HG02571 (cell line): ENCODE results near the gene C6orf136.
"Not testable (repeated sequence)": the region's sequence is repeated elsewhere in the genome, so short reads cannot be mapped to it uniquely, and the experiment has no call there.

Experiments
- ATAC-seq: cut with Tn5 transposase; IDR thresholded peaks from one replicate; pipeline ENCODE4 v1.9.1; 2021; ENCODE audit warnings: mild to moderate bottlenecking, moderate library complexity; ENCODE audit not compliant: unreplicated experiment

Gene C6orf136

GRCh38 chr6:30657454-30657853 lies 10.5 kb downstream of the C6orf136 start:
- no peak for ATAC-seq

- ATAC-seq = not testable (repeated sequence)
Measured at GRCh38 chr6:30657922-30658321, 11.0 kb downstream of the C6orf136 start.

- no peak for ATAC-seq
Measured at GRCh38 chr6:30664994-30665767, 18.2 kb downstream of the C6orf136 start.

- not testable (repeated sequence) for ATAC-seq
Measured at GRCh38 chr6:30666300-30666699, 19.4 kb downstream of the C6orf136 start.

GRCh38 chr6:30670760-30671527 lies 24.0 kb downstream of the C6orf136 start:
- no peak for ATAC-seq

GRCh38 chr6:30672445-30673253 lies 25.7 kb downstream of the C6orf136 start, which contains the start of gene DHX16:
DHX16 (minus strand) TSS chr6:30673006; CDS start chr6:30672841, 165 bp downstream.
- ATAC-seq = peak; percentile 57

- no peak for ATAC-seq
Measured at GRCh38 chr6:30676660-30677285, 29.8 kb downstream of the C6orf136 start.

- no peak for ATAC-seq
Measured at GRCh38 chr6:30678964-30679726, 32.2 kb downstream of the C6orf136 start.

GRCh38 chr6:30679765-30680535 lies 33.0 kb downstream of the C6orf136 start:
- no peak for ATAC-seq

- no peak for ATAC-seq
Measured at GRCh38 chr6:30681766-30682142, 34.8 kb downstream of the C6orf136 start.

GRCh38 chr6:30682143-30683117 lies 35.5 kb downstream of the C6orf136 start:
- ATAC-seq = peak; percentile 36

- no peak for ATAC-seq
Measured at GRCh38 chr6:30683183-30683979, 36.4 kb downstream of the C6orf136 start.

- ATAC-seq = no peak
Measured at GRCh38 chr6:30683980-30684338, 37.0 kb downstream of the C6orf136 start.

- no peak for ATAC-seq
Measured at GRCh38 chr6:30684386-30685156, 37.6 kb downstream of the C6orf136 start.

GRCh38 chr6:30685157-30686008 lies 38.5 kb downstream of the C6orf136 start:
- ATAC-seq = no peak
